ENCODE measurements around the gene TIGD3. TPM values are rescaled to one million over a fixed set of nuclear protein-coding genes. Genes with fewer than 3 reads are reported as not detected.

Gene TIGD3
- total and polyA plus RNA-seq, 2 donors (not counting 1 experiment from before 2014, with no cell fraction given) = 0.17 TPM; not detected in 1

DNA sequence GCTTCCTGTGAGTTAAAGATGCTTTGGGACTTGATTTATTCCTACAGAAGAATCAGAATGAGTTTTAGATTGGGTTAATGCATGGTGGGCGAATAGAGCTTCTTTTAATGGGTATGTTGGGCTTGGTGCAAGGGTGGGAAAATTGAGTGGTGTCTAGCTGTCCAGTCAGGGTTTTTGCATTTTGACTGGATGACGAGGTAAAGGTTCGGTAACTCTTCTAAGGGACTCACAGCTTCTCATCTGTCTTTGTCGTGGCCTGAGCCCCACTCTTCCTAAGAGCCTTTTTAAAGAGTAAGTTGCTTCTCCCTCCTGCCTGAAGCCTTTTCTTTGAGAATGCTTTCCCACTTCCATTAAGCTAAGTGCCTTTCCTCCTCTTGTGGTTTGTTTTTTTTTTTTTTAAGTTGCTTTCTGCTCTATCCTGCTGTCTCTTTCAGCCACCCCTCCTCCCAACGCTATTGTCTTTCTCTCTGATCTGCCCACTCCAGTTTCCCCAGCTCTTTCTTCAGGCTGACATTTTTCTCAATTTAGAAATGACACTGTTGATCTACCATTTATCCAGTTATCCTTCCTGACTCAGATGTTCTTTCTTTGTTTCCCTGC is 19.8 kb upstream of the TIGD3 start:
- Histone ChIP-seq H3K4me3 (replicated peaks in 1 of 4; ENCODE audit: control extremely low read depth in 1 of 4, insufficient read depth in 1 of 4, low read depth in 3 of 4, low read length in 4 of 4) (peak overlapping the region; percentile 74 to 96 (median 92)), H3K36me3 (ENCODE audit: control insufficient read depth, insufficient read depth, low read length) (no peaks in the 10 kb centered on the region), H3K9ac (ENCODE audit: insufficient read depth, low read length) (peak overlapping the region; percentile 86), H4K20me1 (ENCODE audit: control insufficient read depth, extremely low read depth, insufficient read depth, low read length) (peaks cover 1% of the 10 kb centered on the region), H3K27me3 (ENCODE audit: control insufficient read depth, insufficient read depth, low read length) (no peaks in the 10 kb centered on the region), H3K79me2 (ENCODE audit: control insufficient read depth, insufficient read depth, low read length) (peaks cover 53% of the 10 kb centered on the region), H3K4me1 (ENCODE audit: control insufficient read depth, extremely low read depth, insufficient read depth, low read length) (no peaks in the 10 kb centered on the region), H3K9me3 (ENCODE audit: control insufficient read depth, insufficient read depth, low read depth, low read length) (no peaks in the 10 kb centered on the region), H2AFZ (ENCODE audit: low read length) (no peak overlapping the region), H3K4me2 (ENCODE audit: extremely low read depth, insufficient read depth, low read length) (peak overlapping the region; percentile 99), H3K27ac (ENCODE audit: insufficient read depth, low read length) (peak overlapping the region; percentile 91)
- peak in 1 of 2 donors; percentile 18 for DNase-seq (ENCODE audit: low read depth in 2 of 2)
- TF ChIP-seq EZH2 (IDR thresholded peaks at IDR 0.05; ENCODE audit: low read length, missing control alignments) = no peak
- TF ChIP-seq, protein P1, sequence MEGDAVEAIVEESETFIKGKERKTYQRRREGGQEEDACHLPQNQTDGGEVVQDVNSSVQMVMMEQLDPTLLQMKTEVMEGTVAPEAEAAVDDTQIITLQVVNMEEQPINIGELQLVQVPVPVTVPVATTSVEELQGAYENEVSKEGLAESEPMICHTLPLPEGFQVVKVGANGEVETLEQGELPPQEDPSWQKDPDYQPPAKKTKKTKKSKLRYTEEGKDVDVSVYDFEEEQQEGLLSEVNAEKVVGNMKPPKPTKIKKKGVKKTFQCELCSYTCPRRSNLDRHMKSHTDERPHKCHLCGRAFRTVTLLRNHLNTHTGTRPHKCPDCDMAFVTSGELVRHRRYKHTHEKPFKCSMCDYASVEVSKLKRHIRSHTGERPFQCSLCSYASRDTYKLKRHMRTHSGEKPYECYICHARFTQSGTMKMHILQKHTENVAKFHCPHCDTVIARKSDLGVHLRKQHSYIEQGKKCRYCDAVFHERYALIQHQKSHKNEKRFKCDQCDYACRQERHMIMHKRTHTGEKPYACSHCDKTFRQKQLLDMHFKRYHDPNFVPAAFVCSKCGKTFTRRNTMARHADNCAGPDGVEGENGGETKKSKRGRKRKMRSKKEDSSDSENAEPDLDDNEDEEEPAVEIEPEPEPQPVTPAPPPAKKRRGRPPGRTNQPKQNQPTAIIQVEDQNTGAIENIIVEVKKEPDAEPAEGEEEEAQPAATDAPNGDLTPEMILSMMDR (conservative IDR thresholded peaks at IDR 0.05 in 1 of 2, IDR thresholded peaks at IDR 0.05 in 1 of 2; ENCODE audit: low read depth in 1 of 2, low read length in 2 of 2) = no peak

DNA sequence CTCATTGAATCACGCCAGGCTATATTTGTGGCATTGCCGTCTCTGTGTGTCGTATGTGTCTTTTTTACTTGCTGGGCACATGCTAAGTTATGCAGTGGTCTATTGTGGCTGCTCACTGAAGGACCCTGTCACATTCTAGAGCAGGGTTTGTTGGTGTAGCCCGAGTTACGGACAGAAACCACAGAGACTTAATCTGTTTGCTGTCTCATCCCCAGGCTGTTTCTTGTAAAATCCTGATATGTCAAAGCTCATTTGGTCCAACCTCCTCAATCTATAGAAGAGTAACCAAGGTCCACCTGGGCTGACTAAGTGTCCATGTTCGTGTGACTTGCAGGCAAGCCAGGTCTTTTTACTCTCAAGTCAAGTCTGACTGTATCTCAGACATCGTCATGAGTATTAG is 15.9 kb upstream of the TIGD3 start:
- no peak overlapping the region for H3K4me3 ChIP-seq (replicated peaks in 1 of 4; ENCODE audit: control extremely low read depth in 1 of 4, insufficient read depth in 1 of 4, low read depth in 3 of 4, low read length in 4 of 4)
- H2AFZ ChIP-seq (ENCODE audit: low read length) = no peak overlapping the region
- no peak for DNase-seq (ENCODE audit: low read depth in 2 of 2)
- H3K4me1 ChIP-seq (ENCODE audit: control insufficient read depth, extremely low read depth, insufficient read depth, low read length) = no peaks in the 10 kb centered on the region
- TF ChIP-seq EZH2 (IDR thresholded peaks at IDR 0.05; ENCODE audit: low read length, missing control alignments) = no peak
- TF ChIP-seq, protein P1 (conservative IDR thresholded peaks at IDR 0.05 in 1 of 2, IDR thresholded peaks at IDR 0.05 in 1 of 2; ENCODE audit: low read depth in 1 of 2, low read length in 2 of 2) = no peak
- peaks cover 1% of the 10 kb centered on the region for H4K20me1 ChIP-seq (ENCODE audit: control insufficient read depth, extremely low read depth, insufficient read depth, low read length)
- no peak overlapping the region for H3K4me2 ChIP-seq (ENCODE audit: extremely low read depth, insufficient read depth, low read length)
- H3K9me3 ChIP-seq (ENCODE audit: control insufficient read depth, insufficient read depth, low read depth, low read length) = no peaks in the 10 kb centered on the region
- H3K36me3 ChIP-seq (ENCODE audit: control insufficient read depth, insufficient read depth, low read length) = peaks cover 12% of the 10 kb centered on the region
- H3K27ac ChIP-seq (ENCODE audit: insufficient read depth, low read length) = no peak overlapping the region
- H3K27me3 ChIP-seq (ENCODE audit: control insufficient read depth, insufficient read depth, low read length) = no peaks in the 10 kb centered on the region
- no peak overlapping the region for H3K9ac ChIP-seq (ENCODE audit: insufficient read depth, low read length)
- H3K79me2 ChIP-seq (ENCODE audit: control insufficient read depth, insufficient read depth, low read length) = peaks cover 63% of the 10 kb centered on the region

DNA sequence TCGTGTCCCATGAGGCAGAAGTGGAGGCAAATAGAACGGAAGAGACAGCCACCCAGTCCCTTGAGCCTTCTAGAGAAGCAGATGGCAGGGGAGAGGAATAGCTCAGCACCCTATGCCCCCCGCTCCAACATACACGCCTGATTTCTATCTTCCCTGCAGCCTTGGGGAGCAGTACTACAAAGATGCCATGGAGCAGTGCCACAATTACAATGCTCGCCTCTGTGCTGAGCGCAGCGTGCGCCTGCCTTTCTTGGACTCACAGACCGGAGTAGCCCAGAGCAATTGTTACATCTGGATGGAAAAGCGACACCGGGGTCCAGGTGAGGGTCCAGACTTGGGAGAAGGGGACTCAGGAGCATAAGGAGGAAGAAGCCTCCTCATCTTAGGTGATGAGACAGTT is 14.3 kb upstream of the TIGD3 start:
- peaks cover 19% of the 10 kb centered on the region for H3K36me3 ChIP-seq (ENCODE audit: control insufficient read depth, insufficient read depth, low read length)
- peaks cover 1% of the 10 kb centered on the region for H4K20me1 ChIP-seq (ENCODE audit: control insufficient read depth, extremely low read depth, insufficient read depth, low read length)
- TF ChIP-seq, protein P1 (conservative IDR thresholded peaks at IDR 0.05 in 1 of 2, IDR thresholded peaks at IDR 0.05 in 1 of 2; ENCODE audit: low read depth in 1 of 2, low read length in 2 of 2) = no peak
- TF ChIP-seq EZH2 (IDR thresholded peaks at IDR 0.05; ENCODE audit: low read length, missing control alignments) = no peak
- no peaks in the 10 kb centered on the region for H3K27me3 ChIP-seq (ENCODE audit: control insufficient read depth, insufficient read depth, low read length)
- H3K4me1 ChIP-seq (ENCODE audit: control insufficient read depth, extremely low read depth, insufficient read depth, low read length) = no peaks in the 10 kb centered on the region
- DNase-seq (ENCODE audit: low read depth in 2 of 2) = no peak
- no peak overlapping the region for H3K27ac ChIP-seq (ENCODE audit: insufficient read depth, low read length)
- H3K4me3 ChIP-seq (replicated peaks in 1 of 4; ENCODE audit: control extremely low read depth in 1 of 4, insufficient read depth in 1 of 4, low read depth in 3 of 4, low read length in 4 of 4) = no peak overlapping the region
- no peaks in the 10 kb centered on the region for H3K9me3 ChIP-seq (ENCODE audit: control insufficient read depth, insufficient read depth, low read depth, low read length)
- no peak overlapping the region for H3K4me2 ChIP-seq (ENCODE audit: extremely low read depth, insufficient read depth, low read length)
- no peak overlapping the region for H2AFZ ChIP-seq (ENCODE audit: low read length)
- no peak overlapping the region for H3K9ac ChIP-seq (ENCODE audit: insufficient read depth, low read length)
- peaks cover 48% of the 10 kb centered on the region for H3K79me2 ChIP-seq (ENCODE audit: control insufficient read depth, insufficient read depth, low read length)
